ENCODE measurements around the gene CFL1.

Gene CFL1

DNA sequence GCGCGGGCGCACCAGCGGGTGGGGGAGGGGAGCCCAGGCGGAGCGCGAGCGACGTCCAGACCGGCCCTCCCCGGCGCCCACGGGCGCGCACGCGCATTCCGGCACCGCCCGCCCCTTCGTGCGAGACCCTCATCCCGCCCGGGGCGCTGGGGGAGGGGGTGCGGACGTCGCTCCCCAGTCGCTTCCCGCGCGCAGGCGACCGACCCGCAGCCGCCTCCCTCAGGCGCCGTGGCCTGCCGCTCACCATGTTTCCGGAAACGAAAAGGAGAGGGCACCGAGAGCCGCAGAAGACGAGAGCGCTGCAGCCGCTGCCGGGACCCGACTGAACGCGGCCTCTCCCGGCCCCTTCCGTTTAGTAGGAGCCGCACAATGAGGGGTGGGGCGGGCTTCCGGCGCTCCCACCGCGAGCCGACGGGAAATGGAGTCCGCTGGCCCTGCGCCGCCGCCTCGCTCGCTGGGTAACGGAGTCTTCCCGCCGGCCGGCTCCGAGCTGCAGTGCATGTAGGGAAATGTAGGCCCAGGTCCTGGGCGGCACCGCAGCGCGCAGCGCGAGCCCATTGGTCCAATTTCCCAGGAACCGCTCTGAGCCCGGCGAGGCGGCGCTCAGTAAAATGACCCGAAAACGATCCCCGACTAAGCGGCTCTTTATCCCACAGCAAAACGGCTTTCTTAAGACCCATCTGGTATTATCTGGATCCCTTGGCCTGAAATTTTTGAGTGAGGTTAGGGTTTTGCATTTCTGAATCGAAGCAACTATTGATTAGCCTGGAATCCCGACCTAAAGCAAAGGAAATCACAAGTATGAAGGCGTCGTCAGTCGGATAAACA is at the start of gene CFL1:
TSS of gene CFL1 (minus strand) at position 328 of the 828 bp plus-strand sequence. CDS start at position 247, 81 bp downstream.
- no peaks in the 10 kb centered on the region for H3K9me3 Mint-ChIP-seq
- peak; percentile 68 for ATAC-seq
- peaks cover 51% of the 10 kb centered on the region for H3K36me3 Mint-ChIP-seq (ENCODE audit: low read depth)
- H3K4me3 Mint-ChIP-seq, result peak within 1 kb of the TSS; percentile 97
- H3K27me3 Mint-ChIP-seq, result no peaks in the 10 kb centered on the region
- H3K4me1 Mint-ChIP-seq, result peaks cover 52% of the 10 kb centered on the region
- peak; percentile 97 for DNase-seq
- peak within 1 kb of the TSS; percentile 94 for H3K27ac Mint-ChIP-seq

DNA sequence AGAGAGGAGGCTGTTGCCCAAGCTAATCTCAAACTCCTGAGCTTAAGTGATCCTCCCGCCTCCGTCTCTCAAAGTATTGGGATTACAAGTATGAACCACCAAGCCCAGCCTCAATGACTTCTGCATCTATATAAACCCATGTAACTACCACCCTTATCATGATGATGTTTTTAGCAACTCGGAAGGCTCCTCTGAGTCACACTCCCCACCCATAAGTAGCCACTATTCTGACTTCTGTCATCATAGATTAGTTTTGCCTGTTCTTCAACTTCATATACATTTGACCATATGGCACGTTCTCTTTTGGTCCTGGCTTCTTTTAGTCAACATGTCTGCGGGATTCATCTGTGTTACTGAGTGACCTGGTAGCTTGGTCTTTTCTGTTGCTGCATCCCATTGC is 48.6 kb upstream of the CFL1 start:
- H3K36me3 Mint-ChIP-seq (ENCODE audit: low read depth), result no peaks in the 10 kb centered on the region
- peaks cover 6% of the 10 kb centered on the region for H3K27me3 Mint-ChIP-seq
- no peak for DNase-seq
- ATAC-seq, result peak; percentile 39
- H3K9me3 Mint-ChIP-seq, result no peaks in the 10 kb centered on the region
- no peak overlapping the region for H3K4me3 Mint-ChIP-seq
- H3K4me1 Mint-ChIP-seq, result peaks cover 14% of the 10 kb centered on the region
- H3K27ac Mint-ChIP-seq, result no peak overlapping the region

DNA sequence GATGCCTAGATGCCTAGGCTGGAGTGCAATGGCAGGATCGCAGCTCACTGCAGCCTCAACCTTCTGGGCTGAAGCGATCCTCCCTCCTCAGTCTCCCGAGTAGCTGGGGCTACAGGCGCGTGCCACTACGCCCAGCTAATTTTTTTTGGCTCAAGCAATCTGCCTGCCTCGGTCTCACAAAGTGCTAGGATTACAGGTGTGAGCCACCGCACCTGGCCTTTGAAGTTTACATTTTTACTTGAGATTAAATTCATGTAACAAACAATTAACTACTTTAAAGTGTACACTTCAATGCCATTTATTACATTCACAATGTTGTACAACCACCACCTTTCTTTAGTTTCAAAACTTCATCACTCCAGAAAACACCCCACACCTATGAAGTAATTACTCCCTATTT is 45.7 kb upstream of the CFL1 start:
- Mint-ChIP-seq H3K9me3 (no peaks in the 10 kb centered on the region), H3K27me3 (peaks cover 8% of the 10 kb centered on the region), H3K36me3 (ENCODE audit: low read depth) (peaks cover 3% of the 10 kb centered on the region), H3K27ac (no peak overlapping the region), H3K4me1 (peaks cover 14% of the 10 kb centered on the region), H3K4me3 (no peak overlapping the region)
- ATAC-seq, result no peak
- no peak for DNase-seq

DNA sequence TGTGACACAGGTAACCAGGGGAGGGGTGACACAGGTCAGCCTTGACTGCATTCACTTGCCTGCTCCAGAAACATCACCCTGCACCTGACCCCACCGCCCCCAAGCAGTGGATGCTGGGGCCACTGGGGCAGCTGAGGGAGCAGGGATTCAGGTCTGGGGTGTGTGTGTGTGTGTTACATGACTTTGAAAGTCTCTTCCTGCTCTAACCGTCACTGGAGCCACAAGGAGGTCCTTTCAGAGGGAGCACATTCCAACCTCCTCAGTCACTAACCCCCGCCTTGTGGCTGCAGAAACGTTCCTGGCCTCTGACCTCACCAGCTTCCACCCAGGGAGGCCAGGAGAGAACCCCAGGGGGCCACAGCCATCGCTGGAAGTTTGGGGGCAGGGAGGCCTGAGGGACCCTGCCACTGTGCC is 45.1 kb upstream of the CFL1 start:
- H3K4me3 Mint-ChIP-seq, result no peak overlapping the region
- DNase-seq, result no peak
- H3K4me1 Mint-ChIP-seq, result peaks cover 20% of the 10 kb centered on the region
- H3K27ac Mint-ChIP-seq, result no peak overlapping the region
- peaks cover 7% of the 10 kb centered on the region for H3K36me3 Mint-ChIP-seq (ENCODE audit: low read depth)
- no peak for ATAC-seq
- H3K27me3 Mint-ChIP-seq, result peaks cover 8% of the 10 kb centered on the region
- no peaks in the 10 kb centered on the region for H3K9me3 Mint-ChIP-seq

DNA sequence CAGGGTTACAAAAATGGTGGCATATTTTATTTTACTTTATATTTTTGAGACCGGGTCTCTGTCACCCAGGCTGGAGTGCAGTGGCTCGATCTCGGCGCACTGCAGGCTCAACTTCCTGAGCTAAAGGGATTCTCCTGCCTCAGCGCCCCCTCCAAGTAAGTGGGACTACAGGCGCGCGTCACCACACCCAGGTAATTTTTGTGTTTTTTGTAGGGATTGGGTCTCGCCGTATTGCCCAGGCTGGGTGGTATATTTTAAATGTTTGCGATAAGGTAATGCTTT is 42.9 kb upstream of the CFL1 start:
- H3K36me3 Mint-ChIP-seq (ENCODE audit: low read depth), result peaks cover 23% of the 10 kb centered on the region
- peak overlapping the region; percentile 73 for H3K27ac Mint-ChIP-seq
- ATAC-seq, result no peak
- H3K4me3 Mint-ChIP-seq, result peak overlapping the region; percentile 51
- H3K27me3 Mint-ChIP-seq, result peaks cover 6% of the 10 kb centered on the region
- H3K4me1 Mint-ChIP-seq, result peaks cover 39% of the 10 kb centered on the region
- no peaks in the 10 kb centered on the region for H3K9me3 Mint-ChIP-seq
- no peak for DNase-seq

DNA sequence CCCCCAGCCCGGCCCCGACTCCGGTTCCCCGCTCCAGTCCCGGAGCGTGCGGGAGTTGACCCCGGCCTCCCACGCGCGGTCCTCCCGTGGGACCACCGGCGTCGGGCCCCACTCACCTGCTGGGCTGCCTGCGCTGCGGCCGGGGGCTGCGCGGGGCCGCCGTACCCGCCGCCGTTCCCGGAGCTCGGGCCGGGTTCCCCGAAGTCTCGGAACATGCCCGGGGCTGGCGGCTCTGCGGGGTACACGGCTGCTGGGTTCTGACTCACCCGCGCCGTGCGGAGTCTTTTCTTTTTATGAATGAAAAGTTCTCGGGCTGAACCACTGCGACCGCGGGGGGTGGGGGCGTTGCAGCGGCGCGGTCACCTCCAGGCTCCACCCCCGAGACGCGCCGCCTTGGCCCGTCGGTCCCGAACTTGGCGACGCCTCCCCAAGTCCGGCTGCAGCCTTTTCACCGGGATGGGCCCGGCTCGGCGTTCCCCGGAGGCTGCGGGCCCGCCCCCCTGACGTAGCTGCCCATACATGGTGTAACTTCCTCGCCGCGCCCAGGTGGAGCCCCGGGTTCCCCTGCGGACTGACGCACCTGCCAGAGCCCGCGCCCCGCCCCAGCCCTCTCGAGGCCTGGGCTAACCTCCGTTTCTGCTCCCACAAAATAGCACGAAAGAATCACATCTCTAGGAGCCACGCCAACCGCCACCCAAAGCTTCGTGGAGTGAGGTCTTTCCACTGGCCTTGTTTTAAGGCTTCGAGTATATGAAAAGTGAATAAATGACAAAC is 42.3 kb upstream of the CFL1 start, which contains the start of gene FOSL1:
TSS of gene FOSL1 (minus strand) at position 264 of the 774 bp plus-strand sequence. CDS start at position 215, 49 bp downstream.
- Mint-ChIP-seq H3K4me1 (peaks cover 44% of the 10 kb centered on the region), H3K27ac (peak within 1 kb of the TSS; percentile 82), H3K9me3 (no peaks in the 10 kb centered on the region), H3K36me3 (ENCODE audit: low read depth) (peaks cover 29% of the 10 kb centered on the region), H3K4me3 (peak within 1 kb of the TSS; percentile 88), H3K27me3 (peaks cover 6% of the 10 kb centered on the region)
- DNase-seq (peak; percentile 95), ATAC-seq (peak; percentile 90)

DNA sequence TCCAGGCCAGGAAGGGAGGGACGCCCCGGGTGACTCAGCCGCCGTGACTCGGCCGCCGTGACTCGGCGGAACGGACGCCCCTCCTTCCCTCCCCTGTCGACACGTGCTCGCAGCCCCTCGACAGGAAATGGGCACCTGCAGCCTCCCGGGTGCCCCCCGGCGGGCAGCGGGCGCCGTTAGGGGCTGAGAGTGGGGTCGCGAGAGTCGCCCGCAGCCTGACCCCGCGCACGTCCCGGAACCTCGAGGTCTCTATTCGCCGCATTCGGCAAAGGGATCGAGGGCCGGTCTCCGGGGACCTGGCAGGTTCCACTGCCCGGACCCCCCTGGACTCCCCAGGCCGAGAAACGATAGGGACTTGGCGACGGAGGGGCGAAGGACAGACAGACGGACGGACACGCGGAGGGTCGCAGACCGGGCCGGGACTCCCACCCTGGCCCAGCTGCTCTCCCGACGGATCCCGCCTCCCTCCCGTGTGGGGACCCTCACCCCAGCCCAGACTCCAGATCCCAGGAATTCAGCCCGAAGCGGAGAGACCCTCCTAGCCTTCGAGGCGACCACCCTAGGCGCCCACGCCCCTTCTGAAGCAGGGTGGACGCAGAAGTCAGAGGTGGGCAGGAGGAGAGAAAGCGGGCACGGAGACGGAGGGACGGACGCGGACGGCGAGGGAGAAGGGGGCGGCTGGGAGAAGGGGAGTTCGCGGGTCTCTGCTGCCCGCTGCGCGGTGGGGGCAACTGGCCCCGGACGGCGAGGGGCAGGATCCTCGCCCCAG is 41.6 kb upstream of the CFL1 start:
- Mint-ChIP-seq H3K27me3 (peaks cover 6% of the 10 kb centered on the region), H3K27ac (peak overlapping the region; percentile 82), H3K4me3 (peak overlapping the region; percentile 88), H3K9me3 (no peaks in the 10 kb centered on the region), H3K4me1 (peaks cover 49% of the 10 kb centered on the region), H3K36me3 (ENCODE audit: low read depth) (peaks cover 31% of the 10 kb centered on the region)
- DNase-seq, result peak; percentile 85
- ATAC-seq, result peak; percentile 48

DNA sequence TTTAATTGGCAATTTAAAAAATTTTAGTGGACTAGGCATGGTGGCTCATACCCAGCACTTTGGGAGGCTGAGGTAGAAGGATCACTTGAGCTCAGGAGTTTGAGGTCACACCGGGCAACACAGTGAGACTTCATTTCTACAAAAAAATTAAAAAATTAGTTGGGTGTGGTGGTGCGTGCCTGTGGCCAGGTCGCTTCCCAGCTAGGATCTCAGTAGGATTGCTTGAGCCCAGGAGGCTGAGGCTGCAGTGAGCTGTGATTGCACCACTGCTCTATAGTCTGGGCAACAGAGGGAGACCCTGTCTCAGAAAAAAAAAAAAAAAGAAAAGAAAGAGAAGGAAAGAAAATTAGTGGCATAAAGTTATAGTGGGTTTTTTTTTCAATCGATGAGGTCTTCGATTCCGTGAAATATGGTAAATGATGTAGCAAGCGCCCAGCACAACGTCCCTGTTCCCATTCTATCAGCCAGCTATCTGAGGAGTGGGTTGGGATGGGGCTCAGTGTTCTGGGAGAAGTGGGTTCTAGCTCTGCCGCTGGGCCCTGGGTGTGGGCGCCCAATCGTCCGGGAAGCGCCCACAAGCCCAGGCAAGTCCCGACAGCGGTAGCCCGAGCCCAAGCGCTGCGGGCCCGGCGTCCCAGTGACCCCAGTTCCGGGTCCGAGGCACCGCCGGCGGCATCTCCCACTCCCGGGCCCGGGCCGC is 40.8 kb upstream of the CFL1 start:
- Mint-ChIP-seq H3K4me1 (peaks cover 55% of the 10 kb centered on the region), H3K27me3 (peaks cover 3% of the 10 kb centered on the region), H3K27ac (peak overlapping the region; percentile 75), H3K36me3 (ENCODE audit: low read depth) (peaks cover 35% of the 10 kb centered on the region), H3K9me3 (no peaks in the 10 kb centered on the region), H3K4me3 (peak overlapping the region; percentile 88)
- no peak for DNase-seq
- no peak for ATAC-seq

DNA sequence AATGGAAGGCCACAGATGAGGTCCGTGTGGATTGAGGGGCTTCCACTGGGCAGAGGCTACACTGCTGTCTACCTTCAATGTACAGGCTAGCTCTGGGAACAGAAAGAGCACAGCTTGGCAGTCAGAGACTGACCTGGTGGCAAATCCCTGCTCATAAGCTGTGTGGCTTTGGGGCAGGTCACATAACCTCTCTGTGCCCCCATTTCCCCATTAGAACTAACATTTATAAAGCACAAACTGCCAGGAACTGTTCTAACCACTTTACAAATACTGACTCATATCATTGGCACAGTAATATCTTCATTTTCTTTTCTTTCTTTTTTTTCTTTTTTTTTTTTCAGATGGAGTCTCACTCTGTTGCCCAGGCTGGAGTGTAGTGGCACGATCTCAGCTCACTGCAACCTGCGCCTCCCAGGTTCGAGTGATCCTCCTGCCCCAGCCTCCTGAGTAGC is 39.1 kb upstream of the CFL1 start:
- DNase-seq, result no peak
- no peak for ATAC-seq
- peaks cover 2% of the 10 kb centered on the region for H3K27me3 Mint-ChIP-seq
- H3K36me3 Mint-ChIP-seq (ENCODE audit: low read depth), result peaks cover 45% of the 10 kb centered on the region
- peaks cover 68% of the 10 kb centered on the region for H3K4me1 Mint-ChIP-seq
- no peaks in the 10 kb centered on the region for H3K9me3 Mint-ChIP-seq
- H3K4me3 Mint-ChIP-seq, result peak overlapping the region; percentile 68
- H3K27ac Mint-ChIP-seq, result peak overlapping the region; percentile 73

DNA sequence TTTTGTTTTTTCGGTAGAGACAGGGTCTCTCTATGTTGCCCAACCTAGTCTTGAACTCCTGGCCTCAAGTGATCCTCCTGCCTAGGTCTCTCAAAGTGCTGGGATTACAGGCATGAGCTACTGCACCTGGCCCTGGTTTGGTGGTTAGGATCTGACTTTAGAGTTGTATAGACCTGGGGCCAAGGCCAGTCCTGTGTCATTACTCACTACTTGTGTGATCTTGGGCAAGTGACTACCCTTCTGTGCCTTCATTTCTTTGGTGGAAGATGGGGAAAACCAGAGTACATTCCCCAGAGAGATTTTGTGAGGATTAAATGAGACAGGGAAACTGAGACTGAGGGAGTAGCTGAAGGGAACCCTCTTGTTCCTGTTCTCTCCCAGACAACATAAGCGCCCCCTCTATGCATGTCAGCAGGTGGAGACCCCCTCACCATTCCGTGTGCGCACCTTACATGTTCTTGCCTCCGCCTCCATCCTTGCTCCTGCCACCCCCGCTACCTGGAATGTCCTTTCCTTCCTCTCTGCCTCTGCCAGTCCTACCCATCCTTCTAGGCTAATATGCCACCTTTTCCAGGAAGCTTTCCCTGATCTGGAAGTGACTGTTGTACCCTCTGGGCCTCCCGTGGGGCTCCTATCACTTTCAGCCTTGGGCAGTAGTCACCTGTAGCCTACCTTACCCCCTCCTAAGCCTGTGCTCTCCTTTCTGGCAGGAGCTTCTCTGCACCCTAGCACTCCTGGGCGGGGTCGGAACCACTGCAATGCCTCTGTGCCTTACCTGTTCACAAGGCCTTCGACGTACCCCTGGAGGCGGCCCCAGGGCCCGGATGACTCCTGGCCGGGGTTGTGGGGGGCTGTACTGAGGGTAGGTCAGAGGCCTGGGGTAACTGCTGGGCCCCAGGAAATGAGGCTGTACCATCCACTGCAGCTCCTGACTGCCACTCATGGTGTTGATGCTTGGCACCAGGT is 38.3 kb upstream of the CFL1 start:
- Mint-ChIP-seq H3K9me3 (no peaks in the 10 kb centered on the region), H3K27me3 (peaks cover 2% of the 10 kb centered on the region), H3K4me1 (peaks cover 67% of the 10 kb centered on the region), H3K27ac (peak overlapping the region; percentile 76), H3K36me3 (ENCODE audit: low read depth) (peaks cover 47% of the 10 kb centered on the region), H3K4me3 (peak overlapping the region; percentile 68)
- no peak for ATAC-seq
- DNase-seq, result peak; percentile 3

DNA sequence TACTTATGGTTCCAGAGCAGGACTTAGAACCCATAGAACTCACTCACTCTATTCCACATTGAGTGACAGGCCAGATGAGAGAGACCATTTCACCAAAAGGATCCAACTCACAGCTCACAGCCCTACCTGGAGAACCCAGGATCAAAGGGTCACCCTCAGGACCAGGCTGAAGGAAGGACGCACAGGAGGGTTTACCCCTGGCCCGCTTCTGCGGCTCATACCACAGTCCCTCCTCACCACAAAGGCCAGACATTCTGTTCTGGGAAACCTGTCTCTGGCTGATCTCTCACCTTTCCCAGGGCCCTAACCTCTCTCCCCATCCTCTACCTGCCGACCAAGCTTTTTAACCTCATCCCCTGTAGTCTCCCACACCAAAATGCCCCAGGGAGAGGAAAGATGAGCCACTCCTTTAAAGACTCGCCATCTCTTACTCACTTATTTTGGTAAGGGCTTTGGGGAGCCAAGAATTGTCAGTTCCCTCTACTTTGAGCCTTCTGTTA is 37.6 kb upstream of the CFL1 start:
- Mint-ChIP-seq H3K4me1 (peaks cover 65% of the 10 kb centered on the region), H3K36me3 (ENCODE audit: low read depth) (peaks cover 47% of the 10 kb centered on the region), H3K9me3 (no peaks in the 10 kb centered on the region), H3K27ac (peak overlapping the region; percentile 76), H3K27me3 (peaks cover under 1% of the 10 kb centered on the region), H3K4me3 (peak overlapping the region; percentile 41)
- ATAC-seq (no peak), DNase-seq (peak; percentile 2)

DNA sequence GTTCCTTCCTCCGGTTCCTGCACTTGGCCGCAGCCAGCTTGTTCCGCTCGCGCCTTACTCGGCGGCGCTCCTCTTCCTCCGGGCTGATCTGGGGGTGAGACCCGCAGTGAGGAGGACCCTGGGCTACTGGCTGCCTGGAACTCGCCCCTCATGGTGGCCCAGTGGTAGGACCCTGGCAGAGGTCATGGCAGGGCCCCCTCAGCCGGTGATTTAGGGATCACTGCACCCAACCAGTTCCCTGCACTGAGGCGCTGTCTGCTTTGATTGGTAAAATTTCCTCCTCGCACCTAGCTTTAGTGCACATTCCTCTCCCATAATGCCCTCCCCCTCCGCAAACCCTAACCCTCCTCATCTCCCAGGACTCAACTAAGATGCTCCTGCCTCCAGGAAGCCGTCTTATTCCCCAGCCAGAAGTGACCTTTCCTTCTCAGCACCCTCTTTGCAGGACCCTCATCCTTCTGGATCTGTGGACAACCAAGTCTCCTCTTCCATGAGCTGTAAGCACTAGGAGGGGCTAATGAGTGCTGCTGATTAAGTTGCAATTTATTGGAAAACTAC is 36.1 kb upstream of the CFL1 start:
- H3K27ac Mint-ChIP-seq, result peak overlapping the region; percentile 84
- H3K36me3 Mint-ChIP-seq (ENCODE audit: low read depth), result peaks cover 47% of the 10 kb centered on the region
- peak overlapping the region; percentile 98 for H3K4me3 Mint-ChIP-seq
- H3K4me1 Mint-ChIP-seq, result peaks cover 77% of the 10 kb centered on the region
- no peaks in the 10 kb centered on the region for H3K9me3 Mint-ChIP-seq
- no peak for ATAC-seq
- H3K27me3 Mint-ChIP-seq, result no peaks in the 10 kb centered on the region
- peak; percentile 46 for DNase-seq
